ENCODE data around the gene XRCC4. TPM values are rescaled to one million over a fixed set of nuclear protein-coding genes. Genes with fewer than 3 reads are reported as not detected.
A peak's percentile ranks its signal among the peaks of the same experiment; 100 is the strongest.

Gene XRCC4
- total RNA-seq, 1 experiment from 2014 or later = 10.8 TPM

DNA sequence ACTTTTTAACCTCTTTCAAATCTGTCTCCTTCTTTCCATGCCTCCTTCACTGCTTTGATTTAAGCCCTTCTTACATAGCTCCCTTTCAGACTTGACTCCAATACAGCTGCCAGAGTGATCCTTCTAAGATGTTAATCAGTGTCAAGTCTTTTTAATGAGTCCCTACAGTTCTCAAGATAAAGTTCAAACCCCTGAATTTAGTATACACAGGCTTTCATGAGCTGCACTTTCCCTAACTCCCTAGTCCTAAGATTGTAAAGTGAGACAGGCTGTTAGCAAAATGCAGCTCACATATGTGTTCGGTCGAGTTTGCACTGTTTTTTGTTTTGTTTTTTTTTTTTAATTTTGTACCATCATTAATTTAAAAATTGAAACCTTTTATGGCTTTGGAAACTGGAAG is 203.8 kb downstream of the XRCC4 start:
- no peak overlapping the region for H4K91ac ChIP-seq (ENCODE audit: insufficient read length, low read depth, low read length)
- H3K18ac ChIP-seq (ENCODE audit: insufficient read length, low read depth, low read length) = no peak overlapping the region
- H3K27me3 ChIP-seq (ENCODE audit: insufficient read depth, low read length) = no peaks in the 10 kb centered on the region
- H2BK120ac ChIP-seq (ENCODE audit: low read depth, low read length, poor library complexity, severe bottlenecking) = no peak overlapping the region
- no peak overlapping the region for H3K4me3 Mint-ChIP-seq
- H3T11ph ChIP-seq (ENCODE audit: low read length) = no peak overlapping the region
- no peaks in the 10 kb centered on the region for H3K27me3 Mint-ChIP-seq (ENCODE audit: low read depth)
- H2BK12ac ChIP-seq (ENCODE audit: insufficient read length, low read depth, low read length) = no peak overlapping the region
- H3K9me3 Mint-ChIP-seq = peaks cover 0 to 2% of the 10 kb centered on the region in 2 experiments; a peak in 1 of 5 replicates
- no peaks in the 10 kb centered on the region for H3K36me3 Mint-ChIP-seq (ENCODE audit: insufficient read depth in 1 of 3, low read depth in 3 of 3)
- H3K4me1 ChIP-seq (ENCODE audit: insufficient read depth, low read length) = no peaks in the 10 kb centered on the region
- H3K79me2 ChIP-seq (ENCODE audit: insufficient read depth, low read length) = no peaks in the 10 kb centered on the region
- no peak for TF ChIP-seq CTCF (conservative IDR thresholded peaks at IDR 0.05)
- no peak for DNase-seq
- no peak overlapping the region for H4K8ac ChIP-seq (replicated peaks; ENCODE audit: insufficient read length, low read depth, low read length)
- peaks cover 15 to 16% of the 10 kb centered on the region in 2 experiments for H3K4me1 Mint-ChIP-seq
- H3K56ac ChIP-seq (ENCODE audit: insufficient read length, low read depth, low read length) = no peak overlapping the region
- H2BK15ac ChIP-seq (ENCODE audit: low read depth, low read length) = no peak overlapping the region
- no peak overlapping the region for H3K14ac ChIP-seq (ENCODE audit: insufficient read depth, low read length)
- H3K9ac ChIP-seq (ENCODE audit: extremely low read depth, insufficient read length, low read length) = no peak overlapping the region
- H3K27ac Mint-ChIP-seq = peak overlapping the region in 2 of 3 experiments; percentile 40 to 51; a peak in 2 of 7 replicates
- no peaks in the 10 kb centered on the region for H4K20me1 ChIP-seq (ENCODE audit: control insufficient read depth, insufficient read depth, insufficient read length)
- H2BK5ac ChIP-seq (ENCODE audit: insufficient read length, low read length) = no peak overlapping the region
- no peaks in the 10 kb centered on the region for H3K23me2 ChIP-seq (ENCODE audit: insufficient read length, low read depth, low read length, poor library complexity, severe bottlenecking)
- H3K9me3 ChIP-seq (ENCODE audit: control insufficient read depth, low read depth, low read length) = no peaks in the 10 kb centered on the region
- WGBS (ENCODE audit: extremely low coverage, insufficient read length, low lambda C conversion rate) = no CpG with 5 or more reads among the region's 2 CpGs
- no peak overlapping the region for H4K5ac ChIP-seq (ENCODE audit: insufficient read length, low read depth, low read length)
- no peak overlapping the region for H3K4ac ChIP-seq (ENCODE audit: low read depth, low read length)
- H3K27ac ChIP-seq (ENCODE audit: insufficient read length, low read depth, low read length) = no peak overlapping the region
- no peak overlapping the region for H2AK5ac ChIP-seq (ENCODE audit: insufficient read length, low read length)
- no peak overlapping the region for H3K23ac ChIP-seq (ENCODE audit: insufficient read length, low read depth, low read length)
- no peak overlapping the region for H2BK20ac ChIP-seq (ENCODE audit: low read depth, low read length, poor library complexity, severe bottlenecking)
- no peak overlapping the region for H2AFZ ChIP-seq (ENCODE audit: low read length)
- no peak overlapping the region for H3K4me2 ChIP-seq (ENCODE audit: insufficient read depth, insufficient read length, low read length)
- H3K79me1 ChIP-seq (ENCODE audit: insufficient read depth, low read depth, low read length, poor library complexity, severe bottlenecking) = no peaks in the 10 kb centered on the region
